HFF-Myc (cell line): ENCODE data around the gene LIMA1.

ENCODE experiments used
- DNase-seq: peaks from one replicate; pipeline ENCODE4 v3.0.0-alpha.2; 2011; ENCODE audit warnings: low read depth; ENCODE audit errors: extremely low read depth
- H3K4me3 ChIP-seq: replicated peaks from 2 replicates; pipeline ENCODE4 v1.5.1; 2011; ENCODE audit warnings: low read depth, mild to moderate bottlenecking, control low read depth, low read length
- TF ChIP-seq, protein P1 (sequence below): IDR thresholded peaks from 2 replicates; pipeline ENCODE4 v1.5.1; 2012; ENCODE audit warnings: mild to moderate bottlenecking, low read depth, low read length, control low read depth; ENCODE audit errors: missing control alignments

Gene LIMA1

DNA sequence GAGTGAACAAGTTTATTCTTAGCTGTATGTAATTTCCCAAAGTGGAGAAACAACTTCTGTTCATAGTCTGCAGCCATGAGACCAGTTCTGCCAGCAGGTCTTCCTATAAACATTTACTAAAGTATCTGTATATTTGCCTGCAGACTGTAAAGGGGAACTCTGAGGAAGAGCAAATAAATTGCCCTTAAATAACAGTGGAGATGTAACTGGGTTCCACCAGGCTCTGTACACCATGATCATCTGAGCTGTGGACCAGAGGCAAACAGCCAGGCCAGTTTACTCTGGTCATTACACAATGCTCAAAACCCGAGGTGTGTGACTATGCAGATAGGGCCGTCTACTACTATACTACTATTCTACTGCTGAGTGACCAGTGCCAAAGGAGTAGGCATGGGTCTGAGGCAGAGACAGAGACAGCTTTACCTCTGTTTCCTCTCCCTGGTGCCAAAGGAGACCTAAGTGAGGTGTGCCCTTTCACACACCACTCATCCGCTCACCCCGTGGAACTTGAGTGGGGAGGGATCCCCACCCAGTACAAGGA, 95.0 kb downstream of the LIMA1 start:
- no peak for DNase-seq
- H3K4me3 ChIP-seq = no peak overlapping the region
- TF ChIP-seq, protein P1, sequence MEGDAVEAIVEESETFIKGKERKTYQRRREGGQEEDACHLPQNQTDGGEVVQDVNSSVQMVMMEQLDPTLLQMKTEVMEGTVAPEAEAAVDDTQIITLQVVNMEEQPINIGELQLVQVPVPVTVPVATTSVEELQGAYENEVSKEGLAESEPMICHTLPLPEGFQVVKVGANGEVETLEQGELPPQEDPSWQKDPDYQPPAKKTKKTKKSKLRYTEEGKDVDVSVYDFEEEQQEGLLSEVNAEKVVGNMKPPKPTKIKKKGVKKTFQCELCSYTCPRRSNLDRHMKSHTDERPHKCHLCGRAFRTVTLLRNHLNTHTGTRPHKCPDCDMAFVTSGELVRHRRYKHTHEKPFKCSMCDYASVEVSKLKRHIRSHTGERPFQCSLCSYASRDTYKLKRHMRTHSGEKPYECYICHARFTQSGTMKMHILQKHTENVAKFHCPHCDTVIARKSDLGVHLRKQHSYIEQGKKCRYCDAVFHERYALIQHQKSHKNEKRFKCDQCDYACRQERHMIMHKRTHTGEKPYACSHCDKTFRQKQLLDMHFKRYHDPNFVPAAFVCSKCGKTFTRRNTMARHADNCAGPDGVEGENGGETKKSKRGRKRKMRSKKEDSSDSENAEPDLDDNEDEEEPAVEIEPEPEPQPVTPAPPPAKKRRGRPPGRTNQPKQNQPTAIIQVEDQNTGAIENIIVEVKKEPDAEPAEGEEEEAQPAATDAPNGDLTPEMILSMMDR = no peak

DNA sequence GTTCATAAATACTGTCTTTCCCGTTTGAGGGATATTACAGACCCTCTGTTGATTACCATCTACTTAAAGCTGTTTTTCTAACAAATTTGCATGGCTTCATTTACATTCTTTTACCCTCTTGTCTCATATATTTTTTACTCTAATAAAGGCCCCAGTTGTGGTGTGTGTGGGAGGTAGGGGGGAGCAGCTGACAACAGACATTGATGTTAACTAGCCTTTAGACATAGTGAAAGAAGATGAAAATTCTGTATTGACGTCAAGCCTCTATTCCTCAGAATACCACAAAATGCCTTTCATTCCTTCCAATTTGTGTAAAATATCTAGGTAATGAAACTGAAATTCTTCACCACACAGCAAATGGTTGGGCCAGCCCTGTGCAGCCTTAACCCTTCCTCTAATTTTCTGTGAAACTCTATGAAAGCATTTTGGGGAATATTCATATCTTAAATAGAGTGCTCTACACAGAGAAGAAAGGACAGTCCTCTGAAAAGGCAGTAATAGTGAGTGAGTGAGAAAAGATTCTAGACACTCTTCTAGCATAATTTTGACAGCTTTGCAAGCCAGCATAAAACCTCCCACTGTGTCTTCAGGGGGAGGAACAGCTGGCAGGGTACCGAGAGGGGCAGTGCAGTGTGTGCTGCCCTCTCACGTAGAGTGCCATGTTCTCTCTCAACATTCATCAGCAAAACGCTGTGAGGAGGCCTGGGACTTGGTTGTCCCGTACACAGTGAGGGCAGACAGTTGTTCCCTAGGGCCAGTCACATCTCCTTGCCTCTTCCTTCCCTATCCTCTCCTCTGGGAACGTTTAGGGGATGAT, 96.0 kb downstream of the LIMA1 start:
- DNase-seq = no peak
- TF ChIP-seq, protein P1 = no peak
- no peak overlapping the region for H3K4me3 ChIP-seq

DNA sequence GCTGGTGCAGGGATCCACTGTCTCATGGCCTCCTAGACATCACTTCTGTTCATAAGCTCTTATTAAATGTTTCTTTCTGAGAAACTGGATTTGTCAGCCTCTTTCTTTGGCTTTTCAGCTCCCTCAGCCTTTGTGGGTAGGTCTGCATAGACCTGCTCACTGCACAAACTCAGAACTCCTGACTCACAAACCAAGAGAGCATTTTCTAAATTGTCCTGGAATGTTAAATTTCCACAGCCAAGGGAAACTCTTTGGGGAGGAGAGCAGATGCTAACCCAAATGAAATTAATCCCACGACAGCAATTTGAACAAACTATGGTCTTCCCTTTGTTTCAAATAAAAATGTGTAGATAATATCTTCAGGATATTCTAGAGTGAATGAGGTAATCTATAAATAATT, 96.6 kb downstream of the LIMA1 start:
- DNase-seq = no peak
- TF ChIP-seq, protein P1 = no peak
- no peak overlapping the region for H3K4me3 ChIP-seq

DNA sequence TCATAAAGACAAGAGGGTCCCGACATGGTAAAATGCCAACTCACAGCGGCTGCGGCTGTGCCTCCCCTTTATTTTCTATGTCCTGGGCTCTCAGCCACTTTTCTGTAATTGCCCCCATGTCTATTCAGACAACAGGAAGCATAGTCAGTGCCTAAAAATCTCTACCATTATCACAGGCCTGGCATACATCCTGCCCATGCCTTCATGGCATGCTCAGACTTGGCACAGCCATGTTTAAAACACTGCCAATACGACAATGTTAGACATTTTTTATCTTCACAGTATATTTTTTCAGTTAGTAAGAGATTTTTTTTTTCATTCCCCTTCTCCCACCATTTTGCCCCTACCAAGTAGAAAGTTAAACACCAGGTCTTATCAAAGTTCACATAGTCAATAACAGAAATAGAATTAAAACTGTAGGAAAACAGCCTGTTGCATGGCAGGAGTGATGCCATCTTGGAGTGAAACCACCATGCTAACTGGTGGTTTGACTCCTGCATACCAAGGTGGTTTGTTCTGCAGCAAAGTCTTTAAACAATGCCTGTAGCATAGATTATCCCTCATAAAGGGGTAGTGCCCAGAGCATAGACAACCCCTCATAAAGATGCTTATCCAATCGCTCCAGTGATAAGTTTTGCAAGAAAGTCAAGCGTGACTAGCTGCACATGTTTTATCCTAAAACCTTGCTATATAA, 97.2 kb downstream of the LIMA1 start:
- TF ChIP-seq, protein P1 = no peak
- H3K4me3 ChIP-seq = no peak overlapping the region
- no peak for DNase-seq

DNA sequence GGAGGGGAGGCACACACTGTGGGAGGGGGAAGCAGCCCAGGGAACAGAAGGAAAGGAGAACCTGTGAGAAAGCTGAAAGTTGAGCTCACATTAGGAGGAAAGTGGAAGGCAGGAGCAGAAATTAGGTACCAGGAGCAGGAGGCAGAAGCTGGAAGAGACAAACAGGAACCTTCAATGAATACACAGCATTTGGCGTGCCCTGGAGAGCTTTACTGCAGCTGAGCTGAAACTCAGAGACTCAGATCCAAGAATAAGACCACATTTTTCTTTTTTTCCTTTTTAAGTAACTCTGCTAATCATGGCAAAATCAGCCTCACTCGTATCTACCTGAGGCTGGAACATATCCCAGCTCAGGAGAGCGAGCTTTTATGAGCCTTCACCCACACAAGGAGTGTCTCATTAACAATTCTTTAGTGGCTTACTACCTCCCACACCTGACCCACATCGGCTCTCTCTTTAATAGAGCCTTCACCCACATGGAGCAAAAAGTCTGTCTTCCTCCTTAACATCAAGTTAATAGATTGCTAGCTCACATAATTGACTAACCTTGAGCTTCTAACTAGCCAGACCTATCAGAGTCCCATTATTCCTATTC, 97.9 kb downstream of the LIMA1 start:
- H3K4me3 ChIP-seq = no peak overlapping the region
- TF ChIP-seq, protein P1 = no peak
- no peak for DNase-seq

DNA sequence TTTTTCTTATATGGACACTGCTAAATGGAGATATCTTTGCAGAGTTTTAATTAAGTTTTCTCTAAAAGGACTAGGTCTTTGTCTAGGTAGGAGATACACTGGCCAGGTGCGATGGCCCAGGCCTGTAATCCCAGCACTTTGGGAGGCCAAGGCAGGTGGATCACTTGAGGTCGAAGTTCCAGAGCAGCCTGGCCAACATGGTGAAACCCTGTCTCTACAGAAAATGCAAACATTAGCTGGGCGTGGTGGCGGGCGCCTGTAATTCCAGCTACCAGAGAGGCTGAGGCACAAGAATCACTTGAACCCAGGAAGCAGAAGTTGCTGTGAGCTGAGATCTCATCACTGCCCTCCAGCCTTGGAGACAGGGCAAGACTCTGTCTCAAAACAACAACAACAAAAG, 99.1 kb downstream of the LIMA1 start:
- DNase-seq = no peak
- H3K4me3 ChIP-seq = no peak overlapping the region
- TF ChIP-seq, protein P1 = no peak
